ENCODE data around the gene PSME3IP1. TPM values are rescaled to one million over a fixed set of nuclear protein-coding genes. Genes with fewer than 3 reads are reported as not detected.

PSME3IP1 gene
- total RNA-seq, 1 experiment from 2014 or later: 45.6 TPM

DNA sequence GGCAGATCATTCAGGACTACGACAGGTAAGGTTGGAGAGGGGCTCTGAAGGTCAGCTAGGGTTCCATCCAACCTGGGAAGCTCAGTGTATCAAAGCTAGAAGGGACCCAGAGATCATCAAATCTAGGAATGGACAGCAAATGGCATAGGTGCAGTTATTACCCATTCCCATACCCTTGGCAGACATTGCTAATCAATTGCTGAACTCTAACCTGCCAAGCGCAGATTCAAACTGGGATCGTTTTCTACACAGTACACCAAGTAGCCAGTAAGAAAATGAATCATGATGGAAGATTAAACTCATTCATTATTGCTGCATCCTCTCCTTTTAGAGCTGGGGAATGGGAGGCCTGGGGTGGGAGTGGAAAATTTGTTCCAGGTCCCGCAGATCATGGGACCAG lies 59.9 kb downstream of the PSME3IP1 start:
- Histone ChIP-seq H4K20me1 (ENCODE audit: low read length) (no peaks in the 10 kb centered on the region), H3F3A (ENCODE audit: low read length, unreplicated experiment) (no peaks in the 10 kb centered on the region), H2AFZ (ENCODE audit: low read length) (no peak overlapping the region), H3K4me1 (ENCODE audit: insufficient read depth, low read length) (no peaks in the 10 kb centered on the region), H3K9me2 (replicated peaks; ENCODE audit: low read length) (no peaks in the 10 kb centered on the region), H3K9ac (ENCODE audit: low read length) (no peak overlapping the region), H3K27ac (ENCODE audit: low read length) (no peak overlapping the region), H3K9me3 (ENCODE audit: low read length) (no peaks in the 10 kb centered on the region), H3K4me3 (ENCODE audit: low read length) (no peak overlapping the region), H3K79me2 (ENCODE audit: low read length) (no peaks in the 10 kb centered on the region), H3K4me2 (ENCODE audit: low read length) (no peak overlapping the region), H3K36me3 (ENCODE audit: low read depth, low read length) (no peaks in the 10 kb centered on the region), H3K27me3 (ENCODE audit: low read length) (no peaks in the 10 kb centered on the region)
- TF ChIP-seq EZH2phosphoT487 (IDR thresholded peaks at IDR 0.05; ENCODE audit: borderline replicate concordance, low read length): no peak
- no peak for TF ChIP-seq CTCF (conservative IDR thresholded peaks at IDR 0.05; ENCODE audit: low read depth, low read length)
- TF ChIP-seq EZH2 (IDR thresholded peaks at IDR 0.05; ENCODE audit: low read length, unreplicated experiment): no peak
- intact Hi-C loops (cut with micrococcal nuclease): no loop called here
- BruUV-seq (replicated peaks): no TSS peak
- ChIA-PET CTCF (no interaction called here), POLR2A (ENCODE audit: unreplicated experiment) (no interaction called here)
- no peak for DNase-seq
- no peak for ATAC-seq

DNA sequence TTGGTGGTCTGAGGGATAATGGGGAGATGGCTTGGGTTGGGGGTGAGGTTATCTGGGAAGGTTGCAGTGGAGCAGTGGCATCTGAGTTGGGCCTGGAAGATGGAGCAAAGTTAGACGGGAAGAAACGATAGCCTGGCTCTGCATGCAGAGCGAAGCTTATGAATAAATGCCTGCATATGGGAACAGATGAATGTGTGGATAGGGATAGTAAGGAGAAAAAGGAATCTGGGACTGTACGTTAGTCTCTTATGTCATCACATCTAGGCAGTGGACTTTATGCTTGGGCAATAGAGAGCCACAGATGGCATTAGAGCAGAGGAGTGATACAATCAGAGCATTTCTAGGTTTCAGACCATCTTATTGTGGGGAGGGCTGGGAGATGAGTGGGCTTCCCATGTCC lies 60.5 kb downstream of the PSME3IP1 start:
- Histone ChIP-seq H3K9me2 (replicated peaks; ENCODE audit: low read length) (no peaks in the 10 kb centered on the region), H3K9ac (ENCODE audit: low read length) (no peak overlapping the region), H3K9me3 (ENCODE audit: low read length) (no peaks in the 10 kb centered on the region), H3K79me2 (ENCODE audit: low read length) (no peaks in the 10 kb centered on the region), H3K4me2 (ENCODE audit: low read length) (no peak overlapping the region), H3K4me1 (ENCODE audit: insufficient read depth, low read length) (no peaks in the 10 kb centered on the region), H2AFZ (ENCODE audit: low read length) (no peak overlapping the region), H3K36me3 (ENCODE audit: low read depth, low read length) (no peaks in the 10 kb centered on the region), H4K20me1 (ENCODE audit: low read length) (no peaks in the 10 kb centered on the region), H3F3A (ENCODE audit: low read length, unreplicated experiment) (no peaks in the 10 kb centered on the region), H3K4me3 (ENCODE audit: low read length) (no peak overlapping the region), H3K27ac (ENCODE audit: low read length) (no peak overlapping the region), H3K27me3 (ENCODE audit: low read length) (no peaks in the 10 kb centered on the region)
- no peak for DNase-seq
- CTCF ChIA-PET: no interaction called here
- BruUV-seq (replicated peaks): no TSS peak
- ATAC-seq: no peak
- TF ChIP-seq EZH2phosphoT487 (IDR thresholded peaks at IDR 0.05; ENCODE audit: borderline replicate concordance, low read length): no peak
- TF ChIP-seq EZH2 (IDR thresholded peaks at IDR 0.05; ENCODE audit: low read length, unreplicated experiment): no peak
- no peak for TF ChIP-seq CTCF (conservative IDR thresholded peaks at IDR 0.05; ENCODE audit: low read depth, low read length)
- POLR2A ChIA-PET (ENCODE audit: unreplicated experiment): no interaction called here
- intact Hi-C loops (cut with micrococcal nuclease): no loop called here

- POLR2A ChIA-PET (ENCODE audit: unreplicated experiment): no interaction called here
- Histone ChIP-seq H3K4me3 (ENCODE audit: low read length) (no peak overlapping the region), H3F3A (ENCODE audit: low read length, unreplicated experiment) (no peaks in the 10 kb centered on the region), H3K27me3 (ENCODE audit: low read length) (no peaks in the 10 kb centered on the region), H3K9ac (ENCODE audit: low read length) (no peak overlapping the region), H3K27ac (ENCODE audit: low read length) (no peak overlapping the region), H3K4me1 (ENCODE audit: insufficient read depth, low read length) (no peaks in the 10 kb centered on the region), H4K20me1 (ENCODE audit: low read length) (no peaks in the 10 kb centered on the region), H3K36me3 (ENCODE audit: low read depth, low read length) (no peaks in the 10 kb centered on the region), H3K4me2 (ENCODE audit: low read length) (no peak overlapping the region), H2AFZ (ENCODE audit: low read length) (no peak overlapping the region), H3K9me2 (replicated peaks; ENCODE audit: low read length) (no peaks in the 10 kb centered on the region), H3K79me2 (ENCODE audit: low read length) (no peaks in the 10 kb centered on the region), H3K9me3 (ENCODE audit: low read length) (no peaks in the 10 kb centered on the region)
- DNase-seq: no peak
- no peak for ATAC-seq
- TF ChIP-seq EZH2phosphoT487 (IDR thresholded peaks at IDR 0.05; ENCODE audit: borderline replicate concordance, low read length): no peak
- TF ChIP-seq EZH2 (IDR thresholded peaks at IDR 0.05; ENCODE audit: low read length, unreplicated experiment): no peak
- no peak for TF ChIP-seq CTCF (conservative IDR thresholded peaks at IDR 0.05; ENCODE audit: low read depth, low read length)
- CTCF ChIA-PET: no interaction called here
- BruUV-seq (replicated peaks): no TSS peak
- intact Hi-C loops (cut with micrococcal nuclease): no loop called here
Observed at GRCh38 chr16:57123974-57124674, 61.7 kb downstream of the PSME3IP1 start.

Data from PC-3 (cell line).